ENCODE data around the gene PLEKHA4.

PLEKHA4 gene

DNA sequence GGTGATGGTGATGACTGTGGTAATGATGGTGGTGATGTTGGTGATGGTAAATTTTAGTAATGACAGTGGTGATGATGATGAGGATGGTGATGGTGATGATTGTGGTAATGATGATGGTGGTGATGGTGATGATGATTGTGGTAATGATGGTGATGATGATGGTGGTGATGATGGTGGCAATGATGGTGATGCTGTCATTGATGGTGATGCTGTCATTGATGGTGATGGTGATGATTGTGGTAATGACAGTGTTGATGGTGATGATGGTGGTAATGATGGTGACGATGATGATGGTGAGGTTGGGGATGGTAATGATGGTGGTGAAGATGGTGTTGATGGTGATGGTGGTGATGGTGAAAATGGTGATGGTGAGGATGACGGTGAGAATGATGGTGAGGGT, 45.9 kb downstream of the PLEKHA4 start:
- no peaks in the 10 kb centered on the region for H3K4me1 Mint-ChIP-seq (ENCODE audit: low read depth in 2 of 2)

DNA sequence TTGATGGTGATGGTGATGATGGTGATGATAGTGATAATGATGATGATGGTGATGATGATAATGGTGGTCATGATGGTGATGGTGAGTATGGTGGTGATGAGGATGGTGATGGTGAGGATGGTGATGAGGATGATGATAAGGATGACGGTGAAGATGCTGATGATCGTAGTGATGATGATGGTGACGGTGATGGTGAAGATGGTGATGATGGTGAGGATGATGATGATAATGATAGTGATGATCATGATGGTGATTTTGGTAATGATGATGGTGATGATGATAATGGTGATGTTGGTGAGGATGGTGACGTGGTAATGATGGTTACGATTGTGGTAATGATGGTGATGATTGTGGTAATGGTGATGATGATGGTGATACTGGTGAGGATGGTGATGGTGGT, 46.8 kb downstream of the PLEKHA4 start:
- no peak for DNase-seq
- H3K4me3 Mint-ChIP-seq, result no peak overlapping the region
- H3K27me3 Mint-ChIP-seq, result no peaks in the 10 kb centered on the region
- H3K4me1 Mint-ChIP-seq (ENCODE audit: low read depth in 2 of 2), result no peaks in the 10 kb centered on the region
- H3K36me3 Mint-ChIP-seq (ENCODE audit: insufficient read depth), result no peaks in the 10 kb centered on the region
- no peak for ATAC-seq (replicated peaks)
- H3K9me3 Mint-ChIP-seq, result no peaks in the 10 kb centered on the region
- no peak overlapping the region for H3K27ac Mint-ChIP-seq

More for the DNA sequence above, 45.9 kb downstream of the PLEKHA4 start:
- no peak for DNase-seq
- ATAC-seq (replicated peaks), result no peak
- Mint-ChIP-seq H3K9me3 (no peaks in the 10 kb centered on the region), H3K27me3 (no peaks in the 10 kb centered on the region), H3K36me3 (ENCODE audit: insufficient read depth) (no peaks in the 10 kb centered on the region), H3K27ac (no peak overlapping the region), H3K4me3 (no peak overlapping the region)

DNA sequence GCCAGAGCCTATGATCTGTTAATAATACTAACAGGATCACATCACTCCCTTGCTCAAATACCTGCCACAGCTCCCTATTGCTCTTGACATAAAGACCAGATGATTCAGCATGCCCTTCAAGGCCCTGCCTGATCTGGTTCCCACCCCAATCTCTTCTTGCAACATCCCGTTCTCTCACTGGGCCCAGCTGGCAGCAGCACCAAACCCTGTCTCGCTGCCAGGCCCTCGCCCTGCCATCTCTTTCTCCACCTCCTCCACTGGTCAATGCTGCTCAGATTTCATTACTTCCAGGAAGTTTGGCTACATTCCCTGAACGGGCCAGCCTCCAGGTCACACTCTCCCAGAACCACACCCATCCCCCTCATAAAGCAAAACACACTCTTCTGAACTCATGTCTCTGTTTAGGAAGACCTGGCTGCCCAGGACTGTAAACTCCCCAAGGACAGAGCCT, 49.0 kb downstream of the PLEKHA4 start:
- ATAC-seq (replicated peaks) (no peak), DNase-seq (no peak)
- Mint-ChIP-seq H3K4me1 (ENCODE audit: low read depth in 2 of 2) (no peaks in the 10 kb centered on the region), H3K36me3 (ENCODE audit: insufficient read depth) (no peaks in the 10 kb centered on the region), H3K4me3 (no peak overlapping the region), H3K27ac (no peak overlapping the region), H3K27me3 (no peaks in the 10 kb centered on the region), H3K9me3 (no peaks in the 10 kb centered on the region)

DNA sequence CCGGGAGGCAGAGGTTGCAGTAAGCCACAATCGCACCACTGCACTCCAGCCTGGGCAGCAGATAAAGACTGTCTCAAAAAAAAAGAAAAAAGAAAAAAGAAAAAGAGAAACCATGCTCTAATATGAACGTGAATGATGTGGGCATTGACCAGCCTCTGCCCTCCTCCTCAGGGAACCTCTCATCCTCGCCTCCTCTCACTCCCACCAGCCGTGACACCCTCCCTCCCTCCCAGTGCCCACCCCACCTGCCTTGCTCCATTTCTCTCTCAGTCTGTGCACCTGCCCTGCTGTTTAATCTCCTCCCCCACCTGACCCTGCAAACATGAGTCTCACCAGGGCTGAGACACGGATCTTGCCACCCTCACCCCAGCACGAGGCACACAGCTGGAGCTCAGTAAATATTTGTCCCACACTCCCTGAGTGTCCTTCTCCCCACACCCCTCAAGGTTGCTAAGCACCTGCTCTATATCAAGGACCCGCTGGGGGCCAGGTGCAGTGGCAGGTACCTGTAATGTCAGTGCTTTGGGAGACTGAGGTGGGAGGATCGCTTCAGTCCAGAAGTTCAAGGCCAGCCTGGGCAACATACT, 50.1 kb downstream of the PLEKHA4 start:
- Mint-ChIP-seq H3K4me3 (no peak overlapping the region), H3K9me3 (no peaks in the 10 kb centered on the region), H3K36me3 (ENCODE audit: insufficient read depth) (no peaks in the 10 kb centered on the region), H3K27me3 (no peaks in the 10 kb centered on the region), H3K27ac (no peak overlapping the region), H3K4me1 (ENCODE audit: low read depth in 2 of 2) (no peaks in the 10 kb centered on the region)
- ATAC-seq (replicated peaks) (no peak), DNase-seq (no peak)

DNA sequence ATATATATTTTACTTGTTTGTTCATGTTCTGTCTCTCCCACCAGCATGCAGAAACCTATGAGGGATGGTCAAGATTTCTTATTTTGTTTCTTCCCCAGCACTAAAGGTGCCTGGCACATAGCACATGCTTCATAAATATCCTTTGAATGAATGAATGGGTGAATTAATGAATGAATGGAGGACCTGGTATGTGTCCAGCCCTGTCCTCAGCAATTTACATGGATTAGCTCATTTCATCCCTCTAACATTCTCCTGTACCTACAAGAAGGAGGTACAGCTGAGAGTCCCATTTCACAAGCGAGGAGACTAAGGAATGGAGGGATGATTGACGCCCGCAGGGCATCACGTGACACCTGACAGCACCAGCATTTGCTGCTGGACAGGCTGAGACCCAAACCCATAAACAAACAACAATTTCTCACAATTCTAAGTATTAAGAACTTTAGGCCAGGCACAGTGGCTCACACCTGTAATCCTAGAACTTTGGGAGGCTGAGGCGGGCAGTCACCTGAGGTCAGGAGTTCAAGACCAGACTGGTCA, 50.8 kb downstream of the PLEKHA4 start:
- no peak overlapping the region for H3K27ac Mint-ChIP-seq
- no peaks in the 10 kb centered on the region for H3K27me3 Mint-ChIP-seq
- peaks cover under 1% of the 10 kb centered on the region in 2 donors for H3K4me1 Mint-ChIP-seq (ENCODE audit: low read depth in 2 of 2)
- no peak overlapping the region for H3K4me3 Mint-ChIP-seq
- peaks cover 1% of the 10 kb centered on the region for H3K36me3 Mint-ChIP-seq (ENCODE audit: insufficient read depth)
- H3K9me3 Mint-ChIP-seq, result no peaks in the 10 kb centered on the region
- DNase-seq (no peak), ATAC-seq (replicated peaks) (no peak)

DNA sequence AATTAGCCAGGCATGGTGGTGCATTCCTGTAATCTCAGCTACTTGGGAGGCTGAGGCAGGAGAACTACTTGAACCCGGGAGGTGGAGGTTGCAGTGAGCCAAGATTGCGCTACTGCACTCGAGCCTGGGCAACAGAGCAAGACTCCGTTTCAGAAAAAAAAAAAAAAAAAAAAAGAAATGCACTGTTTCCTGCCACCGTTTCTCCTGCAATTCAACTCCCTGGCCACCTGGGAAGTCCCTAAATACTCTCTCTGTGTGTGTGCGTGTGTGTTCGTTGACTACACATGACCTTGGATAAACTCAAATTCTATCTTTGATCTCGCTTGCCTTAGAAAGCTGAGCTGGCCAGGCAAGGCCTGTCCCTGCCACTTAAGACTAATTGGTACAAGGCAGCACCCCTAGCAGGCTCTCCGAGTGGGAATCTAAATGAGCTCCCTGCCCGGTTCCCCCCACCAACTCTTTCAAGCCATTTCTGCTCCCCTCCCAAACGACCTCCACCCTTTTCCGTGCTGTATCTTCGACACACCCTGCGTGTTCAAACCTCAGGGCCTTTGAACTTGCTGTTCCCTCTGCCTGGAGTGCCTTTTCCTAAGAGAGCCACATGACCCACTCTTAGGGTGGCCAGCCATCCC, 52.4 kb downstream of the PLEKHA4 start:
- Mint-ChIP-seq H3K27me3 (no peaks in the 10 kb centered on the region), H3K36me3 (ENCODE audit: insufficient read depth) (peaks cover 13% of the 10 kb centered on the region), H3K27ac (no peak overlapping the region), H3K4me1 (ENCODE audit: low read depth in 2 of 2) (peaks cover 3 to 5% of the 10 kb centered on the region in 2 donors), H3K9me3 (no peaks in the 10 kb centered on the region), H3K4me3 (no peak overlapping the region)
- no peak for DNase-seq
- ATAC-seq (replicated peaks), result peak; percentile 32

DNA sequence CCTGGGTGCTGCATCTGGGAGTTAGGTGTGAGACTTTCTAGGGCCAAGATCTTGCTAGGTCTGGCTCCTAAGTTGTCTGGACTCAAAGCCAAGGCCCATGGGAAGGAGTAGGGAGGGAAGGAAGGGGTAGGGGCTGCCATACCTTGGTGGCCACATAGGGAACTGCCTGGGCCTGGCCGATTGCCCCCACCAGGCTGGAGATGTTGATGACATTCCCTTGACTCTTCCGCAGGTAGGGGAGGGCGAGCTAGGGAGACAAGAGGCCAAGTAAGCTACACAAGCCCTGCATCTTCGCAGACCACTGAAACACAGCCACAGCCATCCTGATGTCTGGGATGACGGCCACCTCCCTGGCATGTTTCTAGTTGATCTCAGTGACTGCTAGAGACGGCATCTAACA, 53.5 kb downstream of the PLEKHA4 start:
- Mint-ChIP-seq H3K9me3 (no peaks in the 10 kb centered on the region), H3K27me3 (no peaks in the 10 kb centered on the region), H3K4me3 (no peak overlapping the region), H3K36me3 (ENCODE audit: insufficient read depth) (peaks cover 13% of the 10 kb centered on the region), H3K27ac (no peak overlapping the region), H3K4me1 (ENCODE audit: low read depth in 2 of 2) (peaks cover 12 to 13% of the 10 kb centered on the region in 2 donors)
- DNase-seq, result no peak
- no peak for ATAC-seq (replicated peaks)

DNA sequence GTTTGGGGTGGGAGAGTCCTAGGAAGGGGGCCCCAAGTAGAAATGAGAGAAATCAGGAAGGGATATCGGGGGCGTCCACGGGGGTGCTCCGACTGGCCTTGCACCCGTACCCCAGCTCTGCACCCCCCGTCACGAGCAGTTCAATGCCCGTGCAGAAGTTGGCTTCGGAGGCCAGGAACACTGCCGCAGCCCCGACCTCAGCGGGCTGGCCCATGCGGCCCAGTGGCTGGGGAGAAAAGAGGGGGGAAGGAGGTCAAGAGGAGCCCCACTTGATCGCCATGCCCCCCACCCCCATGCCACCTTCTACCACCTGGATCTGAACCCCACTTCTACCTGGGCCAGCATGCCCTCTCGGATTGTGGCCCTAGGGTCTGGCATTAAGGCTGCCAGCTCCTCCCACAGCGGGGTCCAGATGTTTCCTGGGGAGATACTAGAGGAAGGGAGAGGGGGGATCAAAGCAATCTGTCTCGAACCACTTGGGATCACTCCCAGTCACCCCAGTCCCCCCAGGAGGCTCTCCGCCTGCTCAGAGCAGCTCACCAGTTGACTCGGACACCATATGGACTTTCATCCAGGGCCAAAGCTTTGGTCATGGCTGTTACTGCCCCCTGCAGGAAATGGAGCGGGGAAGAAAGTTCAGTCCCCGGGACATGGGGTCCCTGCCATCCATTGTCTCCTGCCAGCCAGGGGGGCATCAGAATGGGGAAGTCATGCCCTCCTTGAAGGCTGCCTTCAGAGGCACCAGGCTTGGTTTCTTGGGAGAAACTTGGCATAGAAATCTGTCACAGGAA, 55.1 kb downstream of the PLEKHA4 start:
- peaks cover 18 to 20% of the 10 kb centered on the region in 2 donors for H3K4me1 Mint-ChIP-seq (ENCODE audit: low read depth in 2 of 2)
- ATAC-seq (replicated peaks), result no peak
- no peak overlapping the region for H3K27ac Mint-ChIP-seq
- peaks cover 13% of the 10 kb centered on the region for H3K36me3 Mint-ChIP-seq (ENCODE audit: insufficient read depth)
- no peaks in the 10 kb centered on the region for H3K27me3 Mint-ChIP-seq
- no peaks in the 10 kb centered on the region for H3K9me3 Mint-ChIP-seq
- DNase-seq, result no peak
- peak overlapping the region; percentile 81 to 89 for H3K4me3 Mint-ChIP-seq

DNA sequence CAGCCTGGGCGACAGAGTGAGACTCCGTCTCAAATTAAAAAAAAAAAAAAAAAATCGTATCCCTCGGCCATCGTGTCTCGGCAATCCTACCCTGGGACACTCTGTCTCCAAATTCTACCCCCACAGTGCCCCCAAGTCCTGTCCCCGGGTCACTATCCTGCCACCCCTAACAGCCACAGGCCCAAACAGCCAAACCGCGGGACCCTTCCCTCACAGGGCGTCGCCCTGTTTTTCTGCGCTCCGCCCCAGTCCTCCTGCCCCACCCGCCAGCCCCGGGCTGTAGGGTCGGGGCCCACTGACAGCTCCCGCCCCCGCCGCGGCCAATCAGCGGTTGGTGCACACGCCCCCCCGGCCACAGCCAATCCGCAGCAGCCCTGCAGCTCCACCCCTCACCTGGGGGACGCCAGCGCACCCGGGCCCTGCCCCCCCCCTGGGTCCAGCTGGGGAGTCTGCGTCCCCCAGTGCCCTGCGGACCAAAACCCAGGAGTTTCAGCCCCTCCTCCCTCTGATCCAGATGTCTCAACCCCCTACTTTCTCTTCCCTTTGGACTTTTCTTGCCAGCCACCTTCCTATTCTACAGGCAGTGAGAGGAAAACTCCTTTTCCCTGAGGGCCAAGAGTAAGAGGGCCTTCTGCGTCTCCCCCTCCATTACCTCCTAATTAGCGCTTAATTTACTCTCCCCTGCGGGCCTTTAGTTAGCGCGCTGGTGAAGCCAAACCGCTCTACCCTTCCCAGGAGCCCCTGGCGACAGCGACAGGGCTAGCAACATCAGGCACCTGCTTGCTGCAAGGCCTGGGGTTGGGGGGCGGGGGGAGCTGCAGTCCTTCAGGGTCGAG, 56.1 kb downstream of the PLEKHA4 start:
- Mint-ChIP-seq H3K4me1 (ENCODE audit: low read depth in 2 of 2) (peaks cover 18 to 22% of the 10 kb centered on the region in 2 donors), H3K36me3 (ENCODE audit: insufficient read depth) (peaks cover 13% of the 10 kb centered on the region), H3K27ac (peak overlapping the region; percentile 49 to 58), H3K4me3 (peak overlapping the region; percentile 81 to 89), H3K27me3 (no peaks in the 10 kb centered on the region), H3K9me3 (no peaks in the 10 kb centered on the region)
- DNase-seq (peak in 2 of 3 experiments; percentile 35 to 37), ATAC-seq (replicated peaks) (peak; percentile 64)

DNA sequence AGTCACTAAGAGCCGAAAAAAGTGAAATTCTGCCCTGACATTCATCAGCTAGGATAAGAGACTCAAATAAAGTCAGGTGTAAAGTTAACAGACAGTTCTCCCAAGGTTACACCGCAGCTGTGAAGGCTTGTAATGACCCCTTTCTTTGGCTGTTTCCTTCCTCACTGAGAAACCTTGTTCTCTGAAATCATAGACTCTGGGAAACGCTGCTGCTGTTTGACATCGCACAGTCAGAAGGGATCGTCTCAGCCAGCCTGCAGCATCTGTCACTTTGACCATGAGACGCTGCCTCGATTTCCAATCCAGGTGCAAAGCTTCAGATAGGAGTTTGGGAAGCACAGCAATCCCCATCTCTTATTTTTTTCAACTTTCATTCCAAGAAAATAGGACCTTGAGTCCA, 58.3 kb downstream of the PLEKHA4 start:
- H3K4me3 Mint-ChIP-seq, result peak overlapping the region; percentile 88 to 89
- peaks cover 13% of the 10 kb centered on the region for H3K36me3 Mint-ChIP-seq (ENCODE audit: insufficient read depth)
- peak overlapping the region; percentile 77 to 79 for H3K27ac Mint-ChIP-seq
- H3K9me3 Mint-ChIP-seq, result no peaks in the 10 kb centered on the region
- no peak for ATAC-seq (replicated peaks)
- H3K4me1 Mint-ChIP-seq (ENCODE audit: low read depth in 2 of 2), result peaks cover 22 to 27% of the 10 kb centered on the region in 2 donors
- no peak for DNase-seq
- no peaks in the 10 kb centered on the region for H3K27me3 Mint-ChIP-seq

DNA sequence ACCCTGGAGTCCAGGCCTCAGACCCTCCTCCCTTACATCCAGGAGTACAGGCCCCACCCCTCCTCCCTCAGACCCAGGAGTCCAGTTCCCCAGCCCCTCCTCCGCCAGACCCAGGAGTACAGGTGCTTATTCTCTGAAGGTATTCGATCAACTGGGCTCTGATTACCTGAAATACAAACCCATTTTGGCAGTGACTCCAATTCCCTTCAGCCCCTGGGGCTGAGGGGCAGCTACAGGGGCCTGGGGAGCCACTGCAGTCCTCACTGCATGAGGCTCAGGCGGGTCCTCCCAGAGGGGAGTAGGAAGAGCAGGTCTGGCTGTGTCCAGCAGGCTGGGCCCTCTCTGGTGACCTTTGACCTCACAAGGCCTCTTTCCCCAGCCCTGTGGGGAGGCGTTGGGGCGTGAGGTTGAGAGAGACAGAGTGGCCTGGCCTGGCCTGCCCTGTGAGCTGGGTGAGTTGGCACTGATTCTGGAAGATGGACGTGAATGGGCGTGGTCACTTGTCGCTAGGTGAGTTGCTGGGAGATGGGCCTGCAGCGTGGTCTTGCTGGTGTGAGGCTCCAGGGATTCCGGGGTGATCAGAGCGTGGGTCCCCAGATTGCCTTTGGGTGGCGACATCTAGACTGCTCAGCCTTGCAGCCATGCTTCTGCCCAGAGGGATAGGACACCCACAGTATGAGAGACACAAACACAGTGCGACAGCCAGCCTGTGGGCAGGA, 60.7 kb downstream of the PLEKHA4 start:
- Mint-ChIP-seq H3K27ac (peak overlapping the region in 1 of 2 donors; percentile 9), H3K9me3 (no peaks in the 10 kb centered on the region), H3K36me3 (ENCODE audit: insufficient read depth) (peaks cover 12% of the 10 kb centered on the region), H3K4me3 (no peak overlapping the region), H3K4me1 (ENCODE audit: low read depth in 2 of 2) (peaks cover 22 to 27% of the 10 kb centered on the region in 2 donors), H3K27me3 (no peaks in the 10 kb centered on the region)
- DNase-seq (no peak), ATAC-seq (replicated peaks) (no peak)

DNA sequence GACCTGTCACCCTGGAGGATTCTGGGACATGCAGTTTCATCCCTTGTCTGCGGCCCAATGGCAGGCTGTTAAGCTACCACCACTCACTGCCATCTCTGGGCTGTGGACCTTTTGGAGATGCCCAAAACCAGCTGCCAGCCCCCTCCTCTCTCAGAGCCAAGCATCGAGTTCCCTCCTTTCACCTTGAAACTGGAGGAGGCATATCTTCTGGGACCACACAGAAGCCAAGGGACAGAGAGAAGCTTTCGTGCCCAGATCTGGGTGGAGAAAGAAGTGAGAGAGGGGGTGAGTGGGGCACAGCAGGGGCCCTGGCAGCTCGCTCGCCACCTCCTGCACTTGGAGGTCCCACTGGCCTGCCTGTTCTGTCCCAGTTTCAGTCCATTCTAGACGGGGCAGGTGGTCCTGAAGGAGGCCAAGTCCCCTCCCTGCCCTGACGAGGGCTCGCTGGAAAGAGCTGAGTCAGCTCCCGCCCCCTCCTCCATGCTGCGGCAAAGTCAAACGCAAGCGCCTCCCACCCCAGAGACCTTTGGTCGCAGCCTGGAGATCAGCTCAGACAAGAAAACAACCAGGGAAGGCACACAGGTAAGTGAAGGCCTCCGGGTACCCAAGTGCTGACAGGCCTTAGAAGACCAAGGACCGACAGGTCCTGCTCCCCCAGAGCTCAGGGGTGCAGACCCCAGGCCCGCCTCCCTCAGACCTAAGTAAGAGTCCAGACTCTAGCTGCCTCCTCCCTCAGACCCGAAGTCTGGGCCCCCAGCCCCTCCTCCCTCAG, 61.4 kb downstream of the PLEKHA4 start:
- peak; percentile 58 for ATAC-seq (replicated peaks)
- H3K27ac Mint-ChIP-seq, result no peak overlapping the region
- H3K4me1 Mint-ChIP-seq (ENCODE audit: low read depth in 2 of 2), result peaks cover 19 to 22% of the 10 kb centered on the region in 2 donors

More for the DNA sequence above, 61.4 kb downstream of the PLEKHA4 start:
- no peak overlapping the region for H3K4me3 Mint-ChIP-seq
- no peak for DNase-seq
- H3K9me3 Mint-ChIP-seq, result no peaks in the 10 kb centered on the region
- H3K27me3 Mint-ChIP-seq, result no peaks in the 10 kb centered on the region
- peaks cover 5% of the 10 kb centered on the region for H3K36me3 Mint-ChIP-seq (ENCODE audit: insufficient read depth)

All from effector memory CD8-positive, alpha-beta T cell (primary cell).